ENCODE data around the gene CDT1. TPM values are rescaled to one million over a fixed set of nuclear protein-coding genes. Genes with fewer than 3 reads are reported as not detected.
A peak's percentile ranks its signal among the peaks of the same experiment; 100 is the strongest.

CDT1 gene
- total RNA-seq, 1 experiment from 2014 or later = 160 TPM

DNA sequence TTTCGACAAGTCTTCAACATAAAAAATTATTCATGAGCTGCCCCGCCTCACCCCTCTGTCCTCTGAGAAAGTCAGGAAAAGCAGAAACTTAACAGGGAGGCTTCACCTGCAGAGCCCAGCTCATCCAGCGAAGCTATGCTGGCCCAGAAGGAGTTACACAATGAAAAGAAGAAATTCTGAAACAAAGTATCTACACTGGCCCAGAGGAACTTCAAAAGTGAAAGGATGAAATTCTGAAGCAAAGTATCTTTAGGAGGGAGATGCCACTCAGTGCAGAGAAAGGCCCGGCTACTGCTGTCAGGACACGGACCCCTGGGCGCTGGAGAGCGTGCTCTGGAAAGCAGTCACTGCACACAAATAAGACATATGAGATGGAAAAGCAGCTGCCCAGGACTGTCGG, 51.6 kb downstream of the CDT1 start:
- CTCF ChIA-PET = no interaction called here
- H3K9me2 ChIP-seq (ENCODE audit: insufficient read depth) = no peaks in the 10 kb centered on the region
- intact Hi-C loops (cut with micrococcal nuclease) = no loop called here
- RAD21 ChIA-PET (ENCODE audit: low non-redundant PET in 1 of 2, low total read pairs in 2 of 2, uncharacterized antibody in 2 of 2, unreplicated experiment in 2 of 2) = interaction anchor here in 1 of 2 experiments (0.7 kb wide), 1 partner anchor 313 kb away, joined by 4 read pairs; no protein-coding TSS in a partner anchor
- DNase-seq (ENCODE audit: low read depth, low spot score) (no peak), ATAC-seq (no peak)
- POLR2A ChIA-PET = no interaction called here
- no peaks in the 10 kb centered on the region for H4K20me1 ChIP-seq (ENCODE audit: insufficient read depth)
- no peak overlapping the region for H3K9ac ChIP-seq (ENCODE audit: low read length)
- peaks cover 19 to 26% of the 10 kb centered on the region in 2 experiments for H3K4me1 ChIP-seq (ENCODE audit: control insufficient read depth in 1 of 2, insufficient read depth in 2 of 2, low read length in 2 of 2)
- no peak overlapping the region for H3K4me3 ChIP-seq (replicated peaks in 1 of 2; ENCODE audit: low read depth in 1 of 2, low read length in 2 of 2)
- TF ChIP-seq TCF7L2 (IDR thresholded peaks at IDR 0.05; ENCODE audit: borderline replicate concordance, extremely low read depth, insufficient read depth, insufficient read length) (no peak), POLR2A (IDR thresholded peaks at IDR 0.05; ENCODE audit: borderline replicate concordance, extremely low read depth, insufficient read depth, insufficient read length) (no peak), RAD21 (IDR thresholded peaks at IDR 0.05; ENCODE audit: low read depth) (no peak), ZFX (IDR thresholded peaks at IDR 0.05) (no peak), POLR2AphosphoS5 (IDR thresholded peaks at IDR 0.05; ENCODE audit: low read depth, low read length) (no peak), ZNF274 (IDR thresholded peaks at IDR 0.05; ENCODE audit: low read depth, low read length) (no peak), FOSL1 (IDR thresholded peaks at IDR 0.05; ENCODE audit: low read depth) (no peak), SRF (IDR thresholded peaks at IDR 0.05; ENCODE audit: low read depth) (no peak), CBX3 (IDR thresholded peaks at IDR 0.05; ENCODE audit: low read depth) (no peak), SIN3A (IDR thresholded peaks at IDR 0.05; ENCODE audit: low read depth) (no peak)
- TF ChIP-seq, protein P1, sequence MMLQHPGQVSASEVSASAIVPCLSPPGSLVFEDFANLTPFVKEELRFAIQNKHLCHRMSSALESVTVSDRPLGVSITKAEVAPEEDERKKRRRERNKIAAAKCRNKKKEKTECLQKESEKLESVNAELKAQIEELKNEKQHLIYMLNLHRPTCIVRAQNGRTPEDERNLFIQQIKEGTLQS (IDR thresholded peaks at IDR 0.05) = no peak
- TF ChIP-seq, protein P2, sequence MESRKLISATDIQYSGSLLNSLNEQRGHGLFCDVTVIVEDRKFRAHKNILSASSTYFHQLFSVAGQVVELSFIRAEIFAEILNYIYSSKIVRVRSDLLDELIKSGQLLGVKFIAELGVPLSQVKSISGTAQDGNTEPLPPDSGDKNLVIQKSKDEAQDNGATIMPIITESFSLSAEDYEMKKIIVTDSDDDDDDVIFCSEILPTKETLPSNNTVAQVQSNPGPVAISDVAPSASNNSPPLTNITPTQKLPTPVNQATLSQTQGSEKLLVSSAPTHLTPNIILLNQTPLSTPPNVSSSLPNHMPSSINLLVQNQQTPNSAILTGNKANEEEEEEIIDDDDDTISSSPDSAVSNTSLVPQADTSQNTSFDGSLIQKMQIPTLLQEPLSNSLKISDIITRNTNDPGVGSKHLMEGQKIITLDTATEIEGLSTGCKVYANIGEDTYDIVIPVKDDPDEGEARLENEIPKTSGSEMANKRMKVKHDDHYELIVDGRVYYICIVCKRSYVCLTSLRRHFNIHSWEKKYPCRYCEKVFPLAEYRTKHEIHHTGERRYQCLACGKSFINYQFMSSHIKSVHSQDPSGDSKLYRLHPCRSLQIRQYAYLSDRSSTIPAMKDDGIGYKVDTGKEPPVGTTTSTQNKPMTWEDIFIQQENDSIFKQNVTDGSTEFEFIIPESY (IDR thresholded peaks at IDR 0.05; ENCODE audit: extremely low read depth, insufficient replicate concordance, low read length) = no peak
- H3K27ac ChIP-seq (ENCODE audit: low read depth, low read length) = no peak overlapping the region
- peaks cover 15 to 16% of the 10 kb centered on the region in 2 experiments; a peak in 3 of 4 replicates for H3K36me3 ChIP-seq (ENCODE audit: control insufficient read depth in 1 of 2, insufficient read depth in 2 of 2, low read length in 2 of 2)
- H3K79me2 ChIP-seq (ENCODE audit: insufficient read depth, low read length) = peaks cover 29% of the 10 kb centered on the region
- H3K9me3 ChIP-seq (ENCODE audit: control insufficient read depth in 1 of 2, insufficient read depth in 1 of 2, low read depth in 1 of 2, low read length in 2 of 2) = no peaks in the 10 kb centered on the region
- BruUV-seq (replicated peaks) = TSS peak; percentile 30
- no peak overlapping the region for H2AFZ ChIP-seq (ENCODE audit: low read depth, low read length, poor library complexity, severe bottlenecking)
- peak overlapping the region; percentile 22; the same call in 1 of the 2 replicates for H3K4me2 ChIP-seq (ENCODE audit: low read length)
- H3K27me3 ChIP-seq (ENCODE audit: insufficient read depth, low read length) = no peaks in the 10 kb centered on the region
